Measurements from ENCODE around the gene ITPRID2.

DNA sequence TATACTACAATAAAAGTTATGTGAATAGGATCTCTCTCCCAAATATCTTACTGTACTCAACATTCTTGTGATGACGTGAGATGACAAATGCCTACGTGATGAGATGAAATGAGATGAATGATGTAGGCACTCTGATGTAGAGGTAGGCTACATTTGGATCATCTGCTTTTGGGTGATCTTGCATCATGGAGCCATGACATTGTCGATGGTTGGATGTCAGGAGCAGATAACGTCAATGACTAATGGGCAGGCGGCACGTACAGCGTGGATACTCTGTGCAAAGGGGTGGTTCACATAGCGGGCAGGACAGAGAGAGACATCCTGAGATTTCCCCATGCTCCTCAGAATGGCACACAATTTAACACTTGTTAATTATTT lies 53.4 kb downstream of the ITPRID2 start:
- TF ChIP-seq POLR2A (IDR thresholded peaks at IDR 0.05; ENCODE audit: low read length), result no peak
- no peak for TF ChIP-seq GATA1 (IDR thresholded peaks at IDR 0.05; ENCODE audit: low read depth, low read length)

All from erythroblast (primary cell).